ENCODE results near the gene GPR155.
"Not testable (repeated sequence)": the region's sequence is repeated elsewhere in the genome, so short reads cannot be mapped to it uniquely, and the experiment has no call there.

GPR155 gene

GRCh38 chr2:174491947-174492346 lies 5.1 kb upstream of the GPR155 start:
- no peak overlapping the region for H3K4me3 ChIP-seq (ENCODE audit: low read depth, low read length)

- no peak overlapping the region for H3K4me3 ChIP-seq (ENCODE audit: low read depth, low read length)
These were observed 3.2 kb upstream of the GPR155 start for GRCh38 chr2:174490051-174490450.

GRCh38 chr2:174489520-174489919 lies 2.7 kb upstream of the GPR155 start:
- not testable (repeated sequence) for H3K4me3 ChIP-seq (ENCODE audit: low read depth, low read length)

- H3K4me3 ChIP-seq (ENCODE audit: low read depth, low read length) = no peak overlapping the region
These were observed 962 bp upstream of the GPR155 start for GRCh38 chr2:174487820-174488162.

- H3K4me3 ChIP-seq (ENCODE audit: low read depth, low read length) = peak overlapping the region; percentile 62
These were observed 435 bp upstream of the GPR155 start for GRCh38 chr2:174487108-174487819.

- H3K4me3 ChIP-seq (ENCODE audit: low read depth, low read length) = peak overlapping the region; percentile 47
These were observed 854 bp downstream of the GPR155 start for GRCh38 chr2:174485788-174486562.

GRCh38 chr2:174485045-174485444 lies 1.8 kb downstream of the GPR155 start:
- not testable (repeated sequence) for H3K4me3 ChIP-seq (ENCODE audit: low read depth, low read length)

- no peak overlapping the region for H3K4me3 ChIP-seq (ENCODE audit: low read depth, low read length)
These were observed 2.3 kb downstream of the GPR155 start for GRCh38 chr2:174484573-174484972.

- H3K4me3 ChIP-seq (ENCODE audit: low read depth, low read length) = no peak overlapping the region
These were observed 4.0 kb downstream of the GPR155 start for GRCh38 chr2:174482854-174483253.

GRCh38 chr2:174477759-174478158 lies 9.1 kb downstream of the GPR155 start:
- H3K4me3 ChIP-seq (ENCODE audit: low read depth, low read length) = no peak overlapping the region

GRCh38 chr2:174473796-174474195 lies 13.0 kb downstream of the GPR155 start:
- no peak overlapping the region for H3K4me3 ChIP-seq (ENCODE audit: low read depth, low read length)

- no peak overlapping the region for H3K4me3 ChIP-seq (ENCODE audit: low read depth, low read length)
These were observed 21.5 kb downstream of the GPR155 start for GRCh38 chr2:174465327-174465726.

GRCh38 chr2:174461221-174461620 lies 25.6 kb downstream of the GPR155 start:
- no peak overlapping the region for H3K4me3 ChIP-seq (ENCODE audit: low read depth, low read length)

- no peak overlapping the region for H3K4me3 ChIP-seq (ENCODE audit: low read depth, low read length)
These were observed 32.3 kb downstream of the GPR155 start for GRCh38 chr2:174454566-174454965.

- no peak overlapping the region for H3K4me3 ChIP-seq (ENCODE audit: low read depth, low read length)
These were observed 36.6 kb downstream of the GPR155 start for GRCh38 chr2:174450021-174450816.

GRCh38 chr2:174449033-174449432 lies 37.8 kb downstream of the GPR155 start:
- H3K4me3 ChIP-seq (ENCODE audit: low read depth, low read length) = no peak overlapping the region

GRCh38 chr2:174446531-174446930 lies 40.3 kb downstream of the GPR155 start:
- H3K4me3 ChIP-seq (ENCODE audit: low read depth, low read length) = no peak overlapping the region

- no peak overlapping the region for H3K4me3 ChIP-seq (ENCODE audit: low read depth, low read length)
These were observed 41.6 kb downstream of the GPR155 start for GRCh38 chr2:174445248-174445647.

- no peak overlapping the region for H3K4me3 ChIP-seq (ENCODE audit: low read depth, low read length)
These were observed 42.1 kb downstream of the GPR155 start for GRCh38 chr2:174444761-174445160.

- H3K4me3 ChIP-seq (ENCODE audit: low read depth, low read length) = no peak overlapping the region
These were observed 44.0 kb downstream of the GPR155 start for GRCh38 chr2:174442546-174443510.

- H3K4me3 ChIP-seq (ENCODE audit: low read depth, low read length) = no peak overlapping the region
These were observed 46.9 kb downstream of the GPR155 start for GRCh38 chr2:174439950-174440349.

All from iPS-11a (cell line).